ENCODE results near the gene KIAA1671.
A peak's percentile ranks its signal among the peaks of the same experiment; 100 is the strongest.

KIAA1671 gene

DNA sequence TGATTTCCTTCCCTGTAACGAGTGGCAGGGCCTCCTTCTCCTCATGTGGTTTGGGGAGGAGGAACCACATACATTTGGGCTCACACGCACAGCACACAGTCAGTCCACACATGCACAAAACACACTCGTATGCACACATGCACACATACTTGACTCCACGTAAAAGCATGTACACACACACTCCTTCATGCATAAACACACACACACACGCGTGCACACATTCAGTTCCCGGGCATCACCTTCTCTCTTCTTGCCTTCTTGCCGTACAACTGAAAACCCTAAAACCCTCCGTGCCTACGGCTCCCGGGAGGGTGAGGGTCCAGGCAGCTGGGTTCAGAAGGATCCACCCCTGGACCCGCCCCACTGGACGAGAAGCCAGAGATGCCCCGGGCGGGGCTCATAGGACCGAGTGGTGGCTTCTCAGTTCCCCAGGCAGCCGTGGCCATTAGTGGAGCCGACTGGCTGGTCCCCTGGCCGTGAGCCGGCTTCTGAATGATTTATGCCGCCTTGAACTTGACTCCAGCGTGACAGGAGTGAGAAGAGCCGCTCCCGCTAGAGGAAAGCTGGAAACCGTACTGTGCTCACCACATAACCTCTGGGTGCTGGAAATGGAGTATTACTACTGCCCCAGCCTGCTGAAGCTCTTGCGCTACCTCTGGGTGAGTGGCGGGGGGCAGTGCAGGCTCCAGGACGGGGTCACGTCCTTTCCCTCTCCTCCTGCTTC is 117.4 kb downstream of the KIAA1671 start:
- Histone ChIP-seq H2AK5ac (ENCODE audit: low read length) (peak overlapping the region; percentile 15), H2BK120ac (ENCODE audit: insufficient read depth, low read length, poor library complexity) (peak overlapping the region; percentile 21), H4K91ac (ENCODE audit: low read depth, low read length) (peak overlapping the region; percentile 24), H3K27me3 (ENCODE audit: insufficient read depth, low read length) (no peaks in the 10 kb centered on the region), H3K23ac (ENCODE audit: low read length) (peak overlapping the region; percentile 23), H3K79me2 (ENCODE audit: control insufficient read depth, insufficient read depth, low read length, poor library complexity) (no peaks in the 10 kb centered on the region), H3K4me2 (ENCODE audit: low read length) (peak overlapping the region; percentile 29), H3K9ac (ENCODE audit: low read length) (no peak overlapping the region), H3K79me1 (ENCODE audit: low read length) (peaks cover 14% of the 10 kb centered on the region), H3K4me1 (ENCODE audit: control insufficient read depth in 1 of 2, insufficient read depth in 2 of 2, low read length in 2 of 2) (peaks cover 21 to 29% of the 10 kb centered on the region in 2 experiments), H2BK5ac (ENCODE audit: low read depth, low read length, poor library complexity) (no peak overlapping the region), H3K18ac (ENCODE audit: low read length) (no peak overlapping the region), H4K8ac (ENCODE audit: low read depth, low read length) (no peak overlapping the region), H2AFZ (ENCODE audit: insufficient read depth, low read length, poor library complexity) (no peak overlapping the region), H3K4ac (ENCODE audit: low read depth, low read length) (no peak overlapping the region), H3K36me3 (ENCODE audit: control insufficient read depth in 1 of 2, insufficient read depth in 2 of 2, low read length in 2 of 2) (no peaks in the 10 kb centered on the region), H3K14ac (ENCODE audit: low read length) (no peak overlapping the region), H4K12ac (ENCODE audit: low read depth, low read length) (no peak overlapping the region), H3K9me3 (ENCODE audit: insufficient read depth, low read depth, low read length) (no peaks in the 10 kb centered on the region), H3K4me3 (ENCODE audit: low read depth, low read length) (no peak overlapping the region), H3K27ac (ENCODE audit: low read depth, low read length) (peak overlapping the region; percentile 44), H2BK12ac (ENCODE audit: low read length) (peak overlapping the region; percentile 6)
- no CpG with 5 or more reads among the region's 29 CpGs for WGBS (ENCODE audit: extremely low coverage, insufficient coverage, insufficient read length)
- DNase-seq: peak in 1 of 2 donors; percentile 36

DNA sequence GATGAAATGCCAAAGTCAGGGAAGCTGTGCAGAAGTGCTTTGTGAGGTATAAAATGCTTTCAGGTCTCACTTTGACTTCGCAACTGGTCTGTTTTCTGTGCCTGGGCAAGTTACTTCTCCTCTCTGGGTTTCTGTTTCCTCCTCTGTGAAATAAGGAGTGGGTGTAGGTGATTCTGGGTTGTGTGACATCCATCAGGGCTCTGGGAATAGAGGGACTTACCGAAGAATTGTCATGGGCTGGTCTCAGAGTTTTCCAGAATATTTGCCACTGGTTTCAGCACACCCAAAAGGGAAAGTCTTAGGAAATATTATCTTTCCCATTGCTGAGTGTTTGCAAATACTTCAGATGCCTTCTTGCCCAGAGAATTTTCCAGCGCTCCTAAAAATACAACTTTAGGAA is 118.4 kb downstream of the KIAA1671 start:
- Histone ChIP-seq H3K4ac (ENCODE audit: low read depth, low read length) (no peak overlapping the region), H3K36me3 (ENCODE audit: control insufficient read depth in 1 of 2, insufficient read depth in 2 of 2, low read length in 2 of 2) (no peaks in the 10 kb centered on the region), H2AFZ (ENCODE audit: insufficient read depth, low read length, poor library complexity) (no peak overlapping the region), H3K4me1 (ENCODE audit: control insufficient read depth in 1 of 2, insufficient read depth in 2 of 2, low read length in 2 of 2) (peaks cover 21 to 29% of the 10 kb centered on the region in 2 experiments), H2AK5ac (ENCODE audit: low read length) (no peak overlapping the region), H3K9me3 (ENCODE audit: insufficient read depth, low read depth, low read length) (no peaks in the 10 kb centered on the region), H4K8ac (ENCODE audit: low read depth, low read length) (no peak overlapping the region), H3K4me2 (ENCODE audit: low read length) (peak overlapping the region; percentile 33), H3K79me1 (ENCODE audit: low read length) (peaks cover 11% of the 10 kb centered on the region), H3K27ac (ENCODE audit: low read depth, low read length) (peak overlapping the region; percentile 44), H3K9ac (ENCODE audit: low read length) (no peak overlapping the region), H4K12ac (ENCODE audit: low read depth, low read length) (no peak overlapping the region), H3K18ac (ENCODE audit: low read length) (no peak overlapping the region), H2BK5ac (ENCODE audit: low read depth, low read length, poor library complexity) (peak overlapping the region; percentile 10), H3K27me3 (ENCODE audit: insufficient read depth, low read length) (no peaks in the 10 kb centered on the region), H3K79me2 (ENCODE audit: control insufficient read depth, insufficient read depth, low read length, poor library complexity) (no peaks in the 10 kb centered on the region), H3K23ac (ENCODE audit: low read length) (no peak overlapping the region), H3K4me3 (ENCODE audit: low read depth, low read length) (no peak overlapping the region), H2BK12ac (ENCODE audit: low read length) (no peak overlapping the region), H4K91ac (ENCODE audit: low read depth, low read length) (no peak overlapping the region), H3K14ac (ENCODE audit: low read length) (no peak overlapping the region), H2BK120ac (ENCODE audit: insufficient read depth, low read length, poor library complexity) (peak overlapping the region; percentile 20)
- DNase-seq: peak in 1 of 2 donors; percentile 41
- WGBS (ENCODE audit: extremely low coverage, insufficient coverage, insufficient read length): no CpG with 5 or more reads among the region's 3 CpGs

GRCh38 chr22:25071720-25072119 is 119.2 kb downstream of the KIAA1671 start:
- Histone ChIP-seq H2AFZ (ENCODE audit: insufficient read depth, low read length, poor library complexity) (no peak overlapping the region), H3K4me3 (ENCODE audit: low read depth, low read length) (peak overlapping the region; percentile 18), H3K27ac (ENCODE audit: low read depth, low read length) (no peak overlapping the region), H2BK12ac (ENCODE audit: low read length) (peak overlapping the region; percentile 0), H3K36me3 (ENCODE audit: control insufficient read depth in 1 of 2, insufficient read depth in 2 of 2, low read length in 2 of 2) (no peaks in the 10 kb centered on the region), H3K14ac (ENCODE audit: low read length) (peak overlapping the region; percentile 32), H3K9me3 (ENCODE audit: insufficient read depth, low read depth, low read length) (no peaks in the 10 kb centered on the region), H2AK5ac (ENCODE audit: low read length) (peak overlapping the region; percentile 60), H3K18ac (ENCODE audit: low read length) (peak overlapping the region; percentile 4), H3K79me1 (ENCODE audit: low read length) (peaks cover 11% of the 10 kb centered on the region), H3K27me3 (ENCODE audit: insufficient read depth, low read length) (no peaks in the 10 kb centered on the region), H3K4me1 (ENCODE audit: control insufficient read depth in 1 of 2, insufficient read depth in 2 of 2, low read length in 2 of 2) (peaks cover 21 to 29% of the 10 kb centered on the region in 2 experiments), H4K91ac (ENCODE audit: low read depth, low read length) (peak overlapping the region; percentile 73), H3K9ac (ENCODE audit: low read length) (no peak overlapping the region), H3K79me2 (ENCODE audit: control insufficient read depth, insufficient read depth, low read length, poor library complexity) (no peaks in the 10 kb centered on the region), H3K23ac (ENCODE audit: low read length) (no peak overlapping the region), H3K4me2 (ENCODE audit: low read length) (no peak overlapping the region), H4K8ac (ENCODE audit: low read depth, low read length) (no peak overlapping the region), H2BK120ac (ENCODE audit: insufficient read depth, low read length, poor library complexity) (peak overlapping the region; percentile 40), H2BK5ac (ENCODE audit: low read depth, low read length, poor library complexity) (peak overlapping the region; percentile 20), H4K12ac (ENCODE audit: low read depth, low read length) (no peak overlapping the region), H3K4ac (ENCODE audit: low read depth, low read length) (no peak overlapping the region)
- no peak for DNase-seq
- WGBS (ENCODE audit: extremely low coverage, insufficient coverage, insufficient read length): no CpG with 5 or more reads among the region's 6 CpGs

DNA sequence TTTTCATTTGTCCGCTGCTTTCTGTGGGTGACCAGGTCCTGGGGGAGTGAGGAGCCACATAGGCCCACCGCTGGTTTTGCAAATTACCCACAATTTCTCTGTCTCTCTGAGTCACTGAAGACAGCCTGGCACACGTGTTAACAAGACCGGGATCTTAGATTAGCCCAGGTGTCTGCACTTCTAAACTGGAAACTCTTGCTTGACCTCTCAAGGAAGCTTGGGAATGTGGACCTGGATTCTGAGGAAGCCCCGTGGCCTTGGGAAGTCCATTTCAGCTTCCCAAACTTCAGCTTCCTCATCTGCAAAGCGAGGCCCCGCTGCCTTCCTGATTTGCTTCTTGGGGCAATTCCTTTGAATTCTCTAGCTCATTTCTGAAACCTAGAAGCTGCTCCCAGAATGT is 119.9 kb downstream of the KIAA1671 start:
- no peak overlapping the region for H3K14ac ChIP-seq (ENCODE audit: low read length)
- no peaks in the 10 kb centered on the region for H3K79me2 ChIP-seq (ENCODE audit: control insufficient read depth, insufficient read depth, low read length, poor library complexity)
- H3K4ac ChIP-seq (ENCODE audit: low read depth, low read length): no peak overlapping the region
- H3K9me3 ChIP-seq (ENCODE audit: insufficient read depth, low read depth, low read length): no peaks in the 10 kb centered on the region
- peak overlapping the region; percentile 73 for H4K91ac ChIP-seq (ENCODE audit: low read depth, low read length)
- H2BK120ac ChIP-seq (ENCODE audit: insufficient read depth, low read length, poor library complexity): no peak overlapping the region
- H4K8ac ChIP-seq (ENCODE audit: low read depth, low read length): no peak overlapping the region
- no peaks in the 10 kb centered on the region for H3K36me3 ChIP-seq (ENCODE audit: control insufficient read depth in 1 of 2, insufficient read depth in 2 of 2, low read length in 2 of 2)
- H3K9ac ChIP-seq (ENCODE audit: low read length): no peak overlapping the region
- no peak overlapping the region for H3K23ac ChIP-seq (ENCODE audit: low read length)
- no peak overlapping the region for H2AK5ac ChIP-seq (ENCODE audit: low read length)
- H3K27ac ChIP-seq (ENCODE audit: low read depth, low read length): peak overlapping the region; percentile 38
- H4K12ac ChIP-seq (ENCODE audit: low read depth, low read length): no peak overlapping the region
- H3K4me3 ChIP-seq (ENCODE audit: low read depth, low read length): no peak overlapping the region
- H2BK12ac ChIP-seq (ENCODE audit: low read length): no peak overlapping the region
- H3K79me1 ChIP-seq (ENCODE audit: low read length): peaks cover 11% of the 10 kb centered on the region
- peak; percentile 82 to 93 for DNase-seq
- H3K27me3 ChIP-seq (ENCODE audit: insufficient read depth, low read length): no peaks in the 10 kb centered on the region
- H3K18ac ChIP-seq (ENCODE audit: low read length): no peak overlapping the region
- no peak overlapping the region for H2BK5ac ChIP-seq (ENCODE audit: low read depth, low read length, poor library complexity)
- no peak overlapping the region for H3K4me2 ChIP-seq (ENCODE audit: low read length)
- WGBS (ENCODE audit: extremely low coverage, insufficient coverage, insufficient read length): no CpG with 5 or more reads among the region's 7 CpGs
- H3K4me1 ChIP-seq (ENCODE audit: control insufficient read depth in 1 of 2, insufficient read depth in 2 of 2, low read length in 2 of 2): peaks cover 21 to 32% of the 10 kb centered on the region in 2 experiments
- H2AFZ ChIP-seq (ENCODE audit: insufficient read depth, low read length, poor library complexity): no peak overlapping the region
